ENCODE measurements around the gene SMIM28.

The SMIM28 gene

GRCh38 chr6:138383776-138384175 is 6.1 kb downstream of the SMIM28 start:
- no peaks in the 10 kb centered on the region for H4K20me1 ChIP-seq (ENCODE audit: insufficient read depth, low read length)
- no peak overlapping the region for H3K9ac ChIP-seq (ENCODE audit: low read length)
- no peak overlapping the region for H3K4me3 ChIP-seq (ENCODE audit: low read depth, low read length, poor library complexity, severe bottlenecking)
- no peak overlapping the region for H2AFZ ChIP-seq (ENCODE audit: low read length)
- no peaks in the 10 kb centered on the region for H3K79me2 ChIP-seq (ENCODE audit: insufficient read depth, low read length)
- no peak overlapping the region for H3K27ac ChIP-seq (ENCODE audit: low read depth, low read length, poor library complexity, severe bottlenecking)
- TF ChIP-seq, protein P1, sequence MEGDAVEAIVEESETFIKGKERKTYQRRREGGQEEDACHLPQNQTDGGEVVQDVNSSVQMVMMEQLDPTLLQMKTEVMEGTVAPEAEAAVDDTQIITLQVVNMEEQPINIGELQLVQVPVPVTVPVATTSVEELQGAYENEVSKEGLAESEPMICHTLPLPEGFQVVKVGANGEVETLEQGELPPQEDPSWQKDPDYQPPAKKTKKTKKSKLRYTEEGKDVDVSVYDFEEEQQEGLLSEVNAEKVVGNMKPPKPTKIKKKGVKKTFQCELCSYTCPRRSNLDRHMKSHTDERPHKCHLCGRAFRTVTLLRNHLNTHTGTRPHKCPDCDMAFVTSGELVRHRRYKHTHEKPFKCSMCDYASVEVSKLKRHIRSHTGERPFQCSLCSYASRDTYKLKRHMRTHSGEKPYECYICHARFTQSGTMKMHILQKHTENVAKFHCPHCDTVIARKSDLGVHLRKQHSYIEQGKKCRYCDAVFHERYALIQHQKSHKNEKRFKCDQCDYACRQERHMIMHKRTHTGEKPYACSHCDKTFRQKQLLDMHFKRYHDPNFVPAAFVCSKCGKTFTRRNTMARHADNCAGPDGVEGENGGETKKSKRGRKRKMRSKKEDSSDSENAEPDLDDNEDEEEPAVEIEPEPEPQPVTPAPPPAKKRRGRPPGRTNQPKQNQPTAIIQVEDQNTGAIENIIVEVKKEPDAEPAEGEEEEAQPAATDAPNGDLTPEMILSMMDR (IDR thresholded peaks at IDR 0.05; ENCODE audit: low read length): no peak
- H3K9me2 ChIP-seq (ENCODE audit: low read depth, low read length): no peaks in the 10 kb centered on the region
- H3K4me2 ChIP-seq (ENCODE audit: low read length): no peak overlapping the region
- no peaks in the 10 kb centered on the region for H3K36me3 ChIP-seq (ENCODE audit: insufficient read depth, low read length)
- no peaks in the 10 kb centered on the region for H3K4me1 ChIP-seq (ENCODE audit: insufficient read depth, low read length, severe bottlenecking)
- H3K27me3 ChIP-seq (ENCODE audit: insufficient read depth, low read length): no peaks in the 10 kb centered on the region
- H3K9me3 ChIP-seq (ENCODE audit: low read length): no peaks in the 10 kb centered on the region
- no peaks in the 10 kb centered on the region for H3F3A ChIP-seq (ENCODE audit: insufficient read depth, low read length)

DNA sequence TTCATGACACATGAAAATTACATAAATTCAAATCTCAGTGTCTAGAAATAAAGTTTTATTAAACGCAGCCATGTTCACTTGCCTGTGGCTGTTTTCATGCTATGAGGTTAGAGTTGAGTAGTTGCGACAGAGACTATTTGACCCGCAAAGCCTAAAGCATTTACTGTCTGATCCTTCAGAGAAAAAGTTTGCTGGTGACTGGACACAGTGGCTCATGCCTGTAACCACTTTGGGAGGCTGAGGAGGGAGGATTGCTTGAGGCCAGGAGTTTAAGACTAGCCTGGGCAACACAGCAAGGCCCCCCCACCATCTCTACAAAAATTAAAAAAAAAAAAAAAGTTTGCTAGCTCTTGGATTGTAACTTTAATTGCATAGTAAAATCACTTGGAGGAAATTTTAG is 9.2 kb downstream of the SMIM28 start:
- Histone ChIP-seq H3K4me1 (ENCODE audit: insufficient read depth, low read length, severe bottlenecking) (no peaks in the 10 kb centered on the region), H3K27ac (ENCODE audit: low read depth, low read length, poor library complexity, severe bottlenecking) (no peak overlapping the region), H3K79me2 (ENCODE audit: insufficient read depth, low read length) (no peaks in the 10 kb centered on the region), H3K4me2 (ENCODE audit: low read length) (no peak overlapping the region), H3K4me3 (ENCODE audit: low read depth, low read length, poor library complexity, severe bottlenecking) (no peak overlapping the region), H3K9me2 (ENCODE audit: low read depth, low read length) (no peaks in the 10 kb centered on the region), H3K9ac (ENCODE audit: low read length) (no peak overlapping the region), H3K9me3 (ENCODE audit: low read length) (no peaks in the 10 kb centered on the region), H3K36me3 (ENCODE audit: insufficient read depth, low read length) (no peaks in the 10 kb centered on the region), H3K27me3 (ENCODE audit: insufficient read depth, low read length) (no peaks in the 10 kb centered on the region), H3F3A (ENCODE audit: insufficient read depth, low read length) (no peaks in the 10 kb centered on the region), H2AFZ (ENCODE audit: low read length) (no peak overlapping the region), H4K20me1 (ENCODE audit: insufficient read depth, low read length) (no peaks in the 10 kb centered on the region)
- TF ChIP-seq, protein P1 (IDR thresholded peaks at IDR 0.05; ENCODE audit: low read length): no peak
- no peak for TF ChIP-seq EZH2 (IDR thresholded peaks at IDR 0.05; ENCODE audit: borderline replicate concordance, low read length)

- no peaks in the 10 kb centered on the region for H3K9me3 ChIP-seq (ENCODE audit: low read length)
- no peaks in the 10 kb centered on the region for H3F3A ChIP-seq (ENCODE audit: insufficient read depth, low read length)
- H3K27ac ChIP-seq (ENCODE audit: low read depth, low read length, poor library complexity, severe bottlenecking): no peak overlapping the region
- H3K79me2 ChIP-seq (ENCODE audit: insufficient read depth, low read length): no peaks in the 10 kb centered on the region
- H3K4me3 ChIP-seq (ENCODE audit: low read depth, low read length, poor library complexity, severe bottlenecking): no peak overlapping the region
- no peak overlapping the region for H3K4me2 ChIP-seq (ENCODE audit: low read length)
- no peaks in the 10 kb centered on the region for H3K27me3 ChIP-seq (ENCODE audit: insufficient read depth, low read length)
- TF ChIP-seq, protein P1 (IDR thresholded peaks at IDR 0.05; ENCODE audit: low read length): no peak
- no peak for TF ChIP-seq EZH2 (IDR thresholded peaks at IDR 0.05; ENCODE audit: borderline replicate concordance, low read length)
- H4K20me1 ChIP-seq (ENCODE audit: insufficient read depth, low read length): no peaks in the 10 kb centered on the region
- no peaks in the 10 kb centered on the region for H3K36me3 ChIP-seq (ENCODE audit: insufficient read depth, low read length)
- no peaks in the 10 kb centered on the region for H3K4me1 ChIP-seq (ENCODE audit: insufficient read depth, low read length, severe bottlenecking)
- H3K9me2 ChIP-seq (ENCODE audit: low read depth, low read length): no peaks in the 10 kb centered on the region
- H2AFZ ChIP-seq (ENCODE audit: low read length): no peak overlapping the region
- no peak overlapping the region for H3K9ac ChIP-seq (ENCODE audit: low read length)
These were observed 10.1 kb downstream of the SMIM28 start for GRCh38 chr6:138387577-138388368.
